Stimulated activated naive CD4-positive, alpha-beta T cell (primary cell): Measurements from ENCODE around the gene GATA2.

Experiments used
- DNase-seq, 6 experiments: peaks; one replicate each; lab custom pipeline; 2025; lab: John Stamatoyannopoulos, UW

The GATA2 gene

GRCh38 chr3:128501431-128501830, 8.4 kb upstream of the GATA2 start:
- DNase-seq = no peak

- no peak for DNase-seq
Observed at GRCh38 chr3:128500556-128500955, 7.6 kb upstream of the GATA2 start.

GRCh38 chr3:128499724-128500275, 6.8 kb upstream of the GATA2 start:
- DNase-seq = no peak

- DNase-seq = no peak
Observed at GRCh38 chr3:128498901-128499530, 6.0 kb upstream of the GATA2 start.

GRCh38 chr3:128498127-128498626, 5.2 kb upstream of the GATA2 start:
- DNase-seq = no peak

- peak; percentile 56 to 88 (median 72) for DNase-seq
Observed at GRCh38 chr3:128497305-128498126, 4.5 kb upstream of the GATA2 start.

- no peak for DNase-seq
Observed at GRCh38 chr3:128496602-128497304, 3.8 kb upstream of the GATA2 start.

GRCh38 chr3:128496019-128496601, 3.1 kb upstream of the GATA2 start:
- DNase-seq = no peak

- no peak for DNase-seq
Observed at GRCh38 chr3:128495435-128495970, 2.5 kb upstream of the GATA2 start.

GRCh38 chr3:128494367-128494650, 1.3 kb upstream of the GATA2 start:
- DNase-seq = no peak

GRCh38 chr3:128493570-128494366, 767 bp upstream of the GATA2 start:
- DNase-seq = no peak

- peak in 3 of 6 experiments; percentile 33 to 64 (median 50) for DNase-seq
Observed at GRCh38 chr3:128491941-128492670, 895 bp downstream of the GATA2 start.

- peak in 1 of 6 experiments; percentile 63 for DNase-seq
Observed at GRCh38 chr3:128491691-128491940, 1.4 kb downstream of the GATA2 start.

- DNase-seq = peak in 1 of 6 experiments; percentile 32
Observed at GRCh38 chr3:128490915-128491690, 1.9 kb downstream of the GATA2 start.

GRCh38 chr3:128490650-128490914, 2.4 kb downstream of the GATA2 start:
- DNase-seq = no peak

GRCh38 chr3:128489927-128490649, 2.9 kb downstream of the GATA2 start:
- DNase-seq = peak in 2 of 6 experiments; percentile 36 to 42

- peak in 2 of 6 experiments; percentile 36 to 42 for DNase-seq
Observed at GRCh38 chr3:128489674-128489926, 3.4 kb downstream of the GATA2 start.

GRCh38 chr3:128488991-128489673, 3.9 kb downstream of the GATA2 start:
- DNase-seq = peak in 2 of 6 experiments; percentile 38 to 41

- no peak for DNase-seq
Observed at GRCh38 chr3:128488636-128488990, 4.4 kb downstream of the GATA2 start.
